ENCODE measurements around the gene CLK4.

- TF ChIP-seq POLR2A (IDR thresholded peaks at IDR 0.05), result no peak
- no peak for TF ChIP-seq CTCF (IDR thresholded peaks at IDR 0.05)
These were observed 14.6 kb downstream of the CLK4 start for GRCh38 chr5:178612299-178612698.
